Neuronal stem cell (in vitro differentiated cells): ENCODE data around the gene HSD11B2.
"Not testable (repeated sequence)": the region's sequence is repeated elsewhere in the genome, so short reads cannot be mapped to it uniquely, and the experiment has no call there.

Source experiments
- DNase-seq: peaks from one replicate; pipeline ENCODE4 v3.0.0-alpha.2; 2013; ENCODE audit warnings: low spot score
- H2AFZ ChIP-seq: one replicate; pipeline ENCODE4 v1.6.1; 2013; ENCODE audit warnings: mild to moderate bottlenecking, low read length, inconsistent platforms
- H2AK5ac ChIP-seq: 2 replicates; pipeline ENCODE4 v1.6.1; 2013; ENCODE audit warnings: low read depth, mild to moderate bottlenecking, inconsistent platforms, low read length, moderate library complexity, mixed read lengths
- H2BK120ac ChIP-seq: 2 replicates; pipeline ENCODE4 v1.6.1; 2013; ENCODE audit warnings: low read depth, mild to moderate bottlenecking, inconsistent platforms, low read length, moderate library complexity, mixed read lengths
- H2BK12ac ChIP-seq: one replicate; pipeline ENCODE4 v1.6.1; 2013; ENCODE audit warnings: low read length, inconsistent platforms
- H2BK15ac ChIP-seq: 2 replicates; pipeline ENCODE4 v1.6.1; 2013; ENCODE audit warnings: mild to moderate bottlenecking, low read length, inconsistent platforms, mixed read lengths
- H2BK5ac ChIP-seq: one replicate; pipeline ENCODE4 v1.6.1; 2013; ENCODE audit warnings: inconsistent platforms, mild to moderate bottlenecking, low read length, moderate library complexity
- H3K14ac ChIP-seq: one replicate; pipeline ENCODE4 v1.6.1; 2013; ENCODE audit warnings: low read length, inconsistent platforms
- H3K18ac ChIP-seq: 2 replicates; pipeline ENCODE4 v1.6.1; 2013; ENCODE audit warnings: low read length, inconsistent platforms
- H3K23ac ChIP-seq: 2 replicates; pipeline ENCODE4 v1.6.1; 2013; ENCODE audit warnings: low read depth, mild to moderate bottlenecking, mixed read lengths, low read length, inconsistent platforms; ENCODE audit not compliant: poor library complexity
- H3K27ac ChIP-seq: replicated peaks from 3 replicates; pipeline ENCODE4 v1.5.1; 2013; ENCODE audit warnings: low read length, inconsistent platforms
- H3K27me3 ChIP-seq, 3 experiments: 2 replicates each; pipeline ENCODE4 v1.6.1; 2013; ENCODE audit warnings: low read length in 3 of 3, mild to moderate bottlenecking in 2 of 3, inconsistent platforms in 1 of 3, low read depth in 1 of 3, mixed read lengths in 1 of 3, moderate library complexity in 1 of 3; ENCODE audit not compliant: control insufficient read depth in 3 of 3, insufficient read depth in 3 of 3
- H3K36me3 ChIP-seq, 2 donors: replicated peaks in 1 of 2; 2 replicates each; pipeline ENCODE4 v1.6.1; 2013; ENCODE audit warnings: low read length in 2 of 2; ENCODE audit not compliant: control insufficient read depth in 2 of 2, insufficient read depth in 2 of 2
- H3K4ac ChIP-seq: 2 replicates; pipeline ENCODE4 v1.6.1; 2013; ENCODE audit warnings: inconsistent platforms, mild to moderate bottlenecking, low read length, moderate library complexity
- H3K4me1 ChIP-seq, 2 donors: 1 replicate in 1 of 2; 2 replicates in 1 of 2; pipeline ENCODE4 v1.6.1; 2013; ENCODE audit warnings: low read length in 2 of 2, low read depth in 1 of 2; ENCODE audit not compliant: control insufficient read depth in 2 of 2, insufficient read depth in 1 of 2
- H3K4me2 ChIP-seq: one replicate; pipeline ENCODE4 v1.6.1; 2013; ENCODE audit warnings: mild to moderate bottlenecking, low read length, inconsistent platforms; ENCODE audit not compliant: insufficient read depth, poor library complexity, severe bottlenecking
- H3K4me3 ChIP-seq, 2 donors: 2 replicates each; pipeline ENCODE4 v1.5.1; 2013; ENCODE audit warnings: low read length in 2 of 2, mild to moderate bottlenecking in 2 of 2, inconsistent platforms in 1 of 2, moderate library complexity in 1 of 2
- H3K79me1 ChIP-seq: one replicate; pipeline ENCODE4 v1.6.1; 2013; ENCODE audit warnings: low read depth, mild to moderate bottlenecking, inconsistent platforms, low read length, moderate library complexity
- H3K9ac ChIP-seq: one replicate; pipeline ENCODE4 v1.6.1; 2013; ENCODE audit warnings: mild to moderate bottlenecking, low read depth, low read length, inconsistent platforms; ENCODE audit not compliant: poor library complexity
- H3K9me3 ChIP-seq, 2 donors: replicated peaks in 1 of 2; 2 replicates each; pipeline versions ENCODE3 to v1.6.1; 2013; ENCODE audit warnings: low read length in 2 of 2, mild to moderate bottlenecking in 2 of 2, inconsistent platforms in 1 of 2, low read depth in 1 of 2, mixed read lengths in 1 of 2, moderate library complexity in 1 of 2; ENCODE audit not compliant: control insufficient read depth in 2 of 2, insufficient read depth in 1 of 2
- H4K8ac ChIP-seq: one replicate; pipeline ENCODE4 v1.6.1; 2013; ENCODE audit warnings: low read depth, mild to moderate bottlenecking, inconsistent platforms, low read length, moderate library complexity
- H4K91ac ChIP-seq: one replicate; pipeline ENCODE4 v1.6.1; 2013; ENCODE audit warnings: low read length, low read depth, mild to moderate bottlenecking, inconsistent platforms; ENCODE audit not compliant: poor library complexity
- WGBS, 2 donors: extraction: QIAGEN DNeasy Blood & Tissue Kit; methylation state at CpG; one replicate each; pipeline ENCODE4 v1.1.7; 2013; ENCODE audit warnings: missing lambda C conversion rate in 2 of 2, mixed read lengths in 1 of 2; ENCODE audit not compliant: insufficient read length in 2 of 2, insufficient replicate concordance in 1 of 2; ENCODE audit errors: extremely low coverage in 2 of 2; 5-methylcytosine and 5-hydroxymethylcytosine counted together

Gene HSD11B2

DNA sequence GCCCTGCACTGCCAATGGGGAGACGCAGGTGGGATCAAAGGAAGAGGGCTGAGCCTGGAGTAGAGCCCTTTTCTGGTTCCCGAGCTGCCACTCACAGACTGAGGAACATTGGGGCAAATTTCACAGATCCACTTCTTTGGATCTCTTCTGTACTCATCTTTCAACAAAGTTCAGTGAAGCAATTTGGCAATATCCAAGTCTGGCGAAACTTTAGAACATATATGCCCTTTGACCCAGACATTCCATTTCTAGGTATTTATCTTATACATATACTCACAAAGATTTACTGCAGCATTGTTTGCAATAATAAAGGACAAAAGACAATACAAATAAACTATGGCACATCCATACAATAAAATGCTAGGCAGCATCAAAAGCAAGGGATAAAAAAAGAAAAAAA lies 19.6 kb upstream of the HSD11B2 start:
- no peaks in the 10 kb centered on the region for H3K9me3 ChIP-seq
- peaks cover 0 to 8% of the 10 kb centered on the region in 2 donors for H3K4me1 ChIP-seq
- H3K9ac ChIP-seq = no peak overlapping the region
- H2BK15ac ChIP-seq = no peak overlapping the region
- H2AFZ ChIP-seq = no peak overlapping the region
- no peak overlapping the region for H3K4ac ChIP-seq
- H4K91ac ChIP-seq = no peak overlapping the region
- no peak overlapping the region for H3K23ac ChIP-seq
- H2BK120ac ChIP-seq = no peak overlapping the region
- no peak overlapping the region for H2AK5ac ChIP-seq
- no peak overlapping the region for H3K4me2 ChIP-seq
- no peak for DNase-seq
- H4K8ac ChIP-seq = no peak overlapping the region
- no peaks in the 10 kb centered on the region for H3K79me1 ChIP-seq
- no peak overlapping the region for H3K14ac ChIP-seq
- H3K27me3 ChIP-seq = no peaks in the 10 kb centered on the region
- no peak overlapping the region for H3K27ac ChIP-seq
- no peaks in the 10 kb centered on the region for H3K36me3 ChIP-seq
- H3K4me3 ChIP-seq = no peak overlapping the region
- H2BK5ac ChIP-seq = no peak overlapping the region
- H2BK12ac ChIP-seq = no peak overlapping the region
- WGBS, 2 donors = no CpG with 5 or more reads among the region's 3 CpGs
- H3K18ac ChIP-seq = no peak overlapping the region

DNA sequence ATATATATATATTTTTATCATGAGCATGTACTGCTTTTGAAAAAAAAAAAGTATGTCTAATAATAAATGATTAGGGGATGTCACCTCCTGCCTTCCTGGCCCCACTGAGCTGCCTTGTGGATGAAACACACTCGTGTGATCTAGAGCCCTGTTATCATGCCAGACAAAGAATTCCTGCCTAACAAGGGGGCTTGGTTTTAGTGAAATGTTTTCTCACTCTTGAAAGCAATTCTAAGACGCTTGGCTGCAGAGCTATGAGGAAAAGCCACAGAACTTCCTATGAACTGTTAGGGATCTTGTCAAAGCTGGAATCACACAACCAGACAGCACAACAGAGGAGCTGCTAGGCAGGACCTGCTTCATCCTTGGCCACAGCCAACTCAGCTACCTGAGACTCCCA lies 18.6 kb upstream of the HSD11B2 start:
- Histone ChIP-seq H4K91ac (no peak overlapping the region), H3K14ac (no peak overlapping the region), H3K27ac (no peak overlapping the region), H3K23ac (no peak overlapping the region), H3K27me3 (no peaks in the 10 kb centered on the region), H3K9me3 (no peaks in the 10 kb centered on the region), H3K4me1 (peaks cover 0 to 6% of the 10 kb centered on the region in 2 donors), H3K4me2 (no peak overlapping the region), H3K9ac (no peak overlapping the region), H2BK15ac (no peak overlapping the region), H3K18ac (no peak overlapping the region), H3K36me3 (no peaks in the 10 kb centered on the region), H3K79me1 (no peaks in the 10 kb centered on the region), H2BK120ac (no peak overlapping the region), H2BK5ac (no peak overlapping the region), H2BK12ac (no peak overlapping the region), H2AFZ (no peak overlapping the region), H2AK5ac (no peak overlapping the region), H3K4me3 (no peak overlapping the region), H4K8ac (no peak overlapping the region), H3K4ac (no peak overlapping the region)
- no peak for DNase-seq
- no CpG with 5 or more reads among the region's 2 CpGs for WGBS, 2 donors

DNA sequence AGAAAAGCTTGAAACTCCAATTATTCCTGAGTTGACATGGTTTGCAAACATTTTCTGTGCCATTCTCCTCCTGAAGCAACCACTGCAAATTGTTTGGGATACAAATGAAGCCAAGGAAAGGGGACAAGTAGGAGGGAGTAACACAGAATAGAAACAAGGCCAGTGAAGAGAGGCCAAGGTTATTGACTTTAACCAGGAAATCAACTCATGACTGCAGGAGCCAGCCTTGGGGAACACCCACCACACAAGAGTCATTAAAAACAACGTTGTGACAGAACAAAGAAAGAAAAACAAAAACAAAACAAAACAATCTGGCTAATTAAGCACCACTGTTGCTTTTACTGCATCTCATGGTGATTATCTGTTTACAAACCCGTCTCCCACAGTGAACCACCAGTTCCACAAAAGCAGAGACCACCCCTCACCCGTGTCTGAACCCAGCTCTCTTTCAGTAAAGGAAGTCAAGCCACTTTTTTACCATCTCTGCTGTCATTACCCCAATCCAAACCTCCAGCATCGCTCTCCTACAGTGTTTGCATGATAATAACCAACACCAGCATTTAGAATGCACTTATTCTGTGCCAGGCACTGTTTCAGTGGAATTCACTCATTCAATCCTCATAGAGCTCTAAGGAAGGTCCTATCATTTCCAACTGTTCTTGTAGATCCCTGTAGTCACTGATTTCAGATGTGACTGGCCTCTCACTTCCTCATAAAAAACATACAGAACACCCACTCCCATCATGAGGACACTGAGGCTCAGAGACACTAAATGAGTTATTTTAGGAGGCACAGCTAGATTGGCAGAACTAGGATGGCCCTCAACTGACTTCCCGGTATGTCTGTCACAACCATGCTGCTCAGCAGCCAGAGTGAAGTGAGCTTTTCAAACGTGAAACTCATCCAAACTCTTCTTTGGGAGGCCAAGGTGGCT lies 16.7 kb upstream of the HSD11B2 start:
- Histone ChIP-seq H2BK12ac (no peak overlapping the region), H3K14ac (no peak overlapping the region), H3K4me2 (no peak overlapping the region), H3K4ac (no peak overlapping the region), H3K27me3 (no peaks in the 10 kb centered on the region), H4K8ac (no peak overlapping the region), H3K36me3 (no peaks in the 10 kb centered on the region), H3K9ac (no peak overlapping the region), H2BK5ac (no peak overlapping the region), H3K9me3 (no peaks in the 10 kb centered on the region), H2BK15ac (no peak overlapping the region), H3K23ac (no peak overlapping the region), H4K91ac (no peak overlapping the region), H2BK120ac (no peak overlapping the region), H3K4me3 (no peak overlapping the region), H3K27ac (no peak overlapping the region), H3K4me1 (peaks cover 0 to 7% of the 10 kb centered on the region in 2 donors), H3K18ac (no peak overlapping the region), H3K79me1 (no peaks in the 10 kb centered on the region), H2AFZ (no peak overlapping the region), H2AK5ac (no peak overlapping the region)
- no peak for DNase-seq
- WGBS, 2 donors = no CpG with 5 or more reads among the region's 6 CpGs

DNA sequence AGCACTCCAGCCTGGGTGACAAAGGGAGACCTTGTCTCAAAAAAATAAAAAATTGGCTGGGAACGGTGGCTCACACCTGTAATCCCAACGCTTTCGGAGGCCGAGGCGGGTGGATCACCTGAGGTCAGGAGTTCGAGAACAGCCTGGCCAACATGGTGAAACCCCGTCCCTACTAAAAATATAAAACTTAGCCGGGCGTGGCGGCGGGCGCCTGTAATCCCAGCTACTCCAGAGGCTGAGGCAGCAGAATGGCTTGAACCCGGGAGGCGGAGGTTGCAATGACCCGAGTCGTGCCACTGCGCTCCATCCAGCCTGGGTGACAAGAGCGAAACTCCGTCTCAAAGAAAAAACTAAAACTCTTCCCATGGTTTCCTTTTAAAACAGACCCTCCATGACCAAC lies 15.5 kb upstream of the HSD11B2 start:
- not testable (repeated sequence) for H3K27me3 ChIP-seq, H3K9ac ChIP-seq, H2BK5ac ChIP-seq, H3K79me1 ChIP-seq, H2BK12ac ChIP-seq, H2BK15ac ChIP-seq, H3K4me1 ChIP-seq, H3K36me3 ChIP-seq, H2BK120ac ChIP-seq, H3K27ac ChIP-seq, H4K8ac ChIP-seq, H3K23ac ChIP-seq, H3K14ac ChIP-seq, H4K91ac ChIP-seq, H3K4ac ChIP-seq, H2AK5ac ChIP-seq, DNase-seq, H3K9me3 ChIP-seq, H3K18ac ChIP-seq
- Histone ChIP-seq H3K4me3 (peak overlapping the region; percentile 63 to 93), H3K4me2 (peak overlapping the region; percentile 87), H2AFZ (peak overlapping the region; percentile 94)
- WGBS, 2 donors = no CpG with 5 or more reads among the region's 19 CpGs
